GM23338 (cell line): ENCODE measurements around the gene GHDC. TPM values are rescaled to one million over a fixed set of nuclear protein-coding genes. Genes with fewer than 3 reads are reported as not detected.

Experiments used
- ATAC-seq: fragments of 200-7000 bp; cut with Tn5 transposase; 3 replicates; pipeline ENCODE4 v1.9.1; 2020
- DNase-seq: peaks from one replicate; pipeline ENCODE4 v3.0.0-alpha.2; 2015; ENCODE audit warnings: low spot score
- H2AFZ ChIP-seq: fragments of 200-600 bp; sonication (generic); 2 replicates; pipeline ENCODE4 v1.8.0; 2016; ENCODE audit warnings: antibody characterized with exemption, mild to moderate bottlenecking, moderate library complexity
- H3F3A ChIP-seq: fragments of 200-600 bp; sonication (generic); replicated peaks from 2 replicates; pipeline ENCODE4 v1.8.0; 2017; ENCODE audit warnings: antibody characterized with exemption, mixed run types, low read depth
- H3K27ac ChIP-seq: fragments of 200-600 bp; sonication (generic); 2 replicates; pipeline ENCODE4 v1.6.1; 2016; ENCODE audit warnings: low read depth
- H3K27me3 ChIP-seq: fragments of 200-600 bp; sonication (generic); 2 replicates; pipeline ENCODE4 v1.8.0; 2016; ENCODE audit warnings: mild to moderate bottlenecking, mixed run types, moderate library complexity; ENCODE audit not compliant: insufficient read depth
- H3K36me3 ChIP-seq: fragments of 200-600 bp; sonication (generic); 2 replicates; pipeline ENCODE4 v1.8.0; 2016; ENCODE audit warnings: mild to moderate bottlenecking; ENCODE audit not compliant: insufficient read depth
- H3K4me1 ChIP-seq: fragments of 200-600 bp; sonication (generic); 2 replicates; pipeline ENCODE4 v1.8.0; 2016; ENCODE audit warnings: mild to moderate bottlenecking, moderate library complexity; ENCODE audit not compliant: insufficient read depth
- H3K4me2 ChIP-seq: fragments of 200-600 bp; sonication (generic); 2 replicates; pipeline ENCODE4 v1.7.1; 2017; ENCODE audit warnings: mixed run types
- H3K4me3 ChIP-seq: fragments of 200-600 bp; sonication (generic); 2 replicates; pipeline ENCODE4 v1.6.1; 2016; ENCODE audit warnings: mixed run types
- H3K79me2 ChIP-seq: fragments of 200-600 bp; sonication (generic); replicated peaks from 2 replicates; pipeline ENCODE4 v1.8.0; 2017; ENCODE audit warnings: mild to moderate bottlenecking; ENCODE audit not compliant: insufficient read depth
- H3K9me2 ChIP-seq: fragments of 200-600 bp; sonication (generic); 2 replicates; pipeline ENCODE4 v1.8.0; 2017; ENCODE audit not compliant: insufficient read depth
- H4K20me1 ChIP-seq: fragments of 200-600 bp; sonication (generic); replicated peaks from 2 replicates; pipeline ENCODE4 v1.8.0; 2017; ENCODE audit warnings: mild to moderate bottlenecking; ENCODE audit not compliant: insufficient read depth
- H3K27ac Mint-ChIP-seq: 2 replicates; pipeline ENCODE4 v1.8.0; 2020; ENCODE audit warnings: inconsistent platforms, mild to moderate bottlenecking, moderate library complexity, mixed read lengths
- H3K27me3 Mint-ChIP-seq: 3 replicates; pipeline ENCODE4 v1.8.0; 2022; ENCODE audit warnings: low read depth, mild to moderate bottlenecking, moderate library complexity, mixed read lengths, inconsistent platforms; ENCODE audit not compliant: insufficient read depth, poor library complexity
- H3K36me3 Mint-ChIP-seq: 3 replicates; pipeline ENCODE4 v1.8.0; 2021; ENCODE audit warnings: low read depth, mild to moderate bottlenecking, inconsistent platforms, moderate library complexity, mixed read lengths
- H3K4me1 Mint-ChIP-seq: 3 replicates; pipeline ENCODE4 v1.8.0; 2020; ENCODE audit warnings: mild to moderate bottlenecking, inconsistent platforms, mixed read lengths
- H3K4me3 Mint-ChIP-seq: 3 replicates; pipeline ENCODE4 v1.8.0; 2021; ENCODE audit warnings: moderate library complexity, mild to moderate bottlenecking, inconsistent platforms, mixed read lengths
- H3K9me3 Mint-ChIP-seq: 3 replicates; pipeline ENCODE4 v1.8.0; 2020; ENCODE audit warnings: moderate library complexity, mild to moderate bottlenecking, inconsistent platforms, mixed read lengths
- CREB1 ChIP-seq: fragments of 250-450 bp; sonication (Bioruptor Pico); IDR thresholded peaks from 2 replicates; pipeline ENCODE4 v1.5.0; 2020; ENCODE audit warnings: low read depth, mild to moderate bottlenecking, moderate library complexity
- EZH2phosphoT487 ChIP-seq: fragments of 200-600 bp; sonication (generic); IDR thresholded peaks from one replicate; pipeline ENCODE4 v1.8.1; 2018; ENCODE audit warnings: antibody characterized with exemption; ENCODE audit not compliant: unreplicated experiment
- JUNB ChIP-seq: IDR thresholded peaks from one replicate; pipeline ENCODE4 v1.6.1; 2016; ENCODE audit warnings: antibody characterized with exemption; ENCODE audit not compliant: unreplicated experiment
- NANOG ChIP-seq: IDR thresholded peaks from 2 replicates; pipeline ENCODE4 v1.6.1; 2016; ENCODE audit warnings: antibody characterized with exemption, borderline replicate concordance
- POLR2AphosphoS5 ChIP-seq: IDR thresholded peaks from 2 replicates; pipeline ENCODE4 v1.6.1; 2016; ENCODE audit warnings: antibody characterized with exemption, low read depth
- REST ChIP-seq: IDR thresholded peaks from one replicate; pipeline ENCODE4 v1.6.1; 2018; ENCODE audit warnings: antibody characterized with exemption; ENCODE audit not compliant: unreplicated experiment
- STAT1 ChIP-seq: IDR thresholded peaks from one replicate; pipeline ENCODE4 v1.6.1; 2016; ENCODE audit warnings: antibody characterized with exemption; ENCODE audit not compliant: unreplicated experiment
- ZNF331 ChIP-seq: fragments of 250-450 bp; sonication (Bioruptor Pico); IDR thresholded peaks from 2 replicates; pipeline ENCODE4 v1.5.0; 2020; ENCODE audit warnings: low read depth, mild to moderate bottlenecking, moderate library complexity
- ZNF462 ChIP-seq: fragments of 250-450 bp; sonication (Bioruptor Pico); IDR thresholded peaks from 2 replicates; pipeline ENCODE4 v1.5.0; 2020; ENCODE audit warnings: mild to moderate bottlenecking, moderate library complexity
- polyA plus RNA-seq: library from polyadenylated mRNA; unstranded; fragments of >200 nt; fragmentation: Nextera tagmentation; extraction: Ambion mirVana; gene quantifications from 2 replicates; pipeline ENCODE4 v1.2.1, GENCODE V29; 2016
- total RNA-seq: library from RNA; depleted of rRNA; stranded (reverse); fragments of >200 nt; shearing (Covaris generic); gene quantifications from 2 replicates; pipeline ENCODE4 v1.2.3, GENCODE V29; 2014

The GHDC gene
- total and polyA plus RNA-seq, 2 experiments from 2014 or later: 4.0 to 13.8 TPM

GRCh38 chr17:42159796-42160530 lies 34.3 kb downstream of the GHDC start:
- no peaks in the 10 kb centered on the region for H3K36me3 ChIP-seq
- H3K36me3 Mint-ChIP-seq: no peaks in the 10 kb centered on the region; the same call in 2 of the 3 replicates
- no peak for DNase-seq
- H3K4me1 ChIP-seq: peaks cover 9% of the 10 kb centered on the region
- no peak overlapping the region for H3K4me3 ChIP-seq
- H3K4me2 ChIP-seq: no peak overlapping the region
- no peaks in the 10 kb centered on the region for H3K27me3 ChIP-seq
- TF ChIP-seq ZNF331 (no peak), STAT1 (no peak), EZH2phosphoT487 (no peak), NANOG (no peak)
- H3K27me3 Mint-ChIP-seq: peaks cover 12% of the 10 kb centered on the region
- no peak for ATAC-seq
- no peaks in the 10 kb centered on the region for H3K79me2 ChIP-seq
- peaks cover 9% of the 10 kb centered on the region; the same call in 1 of the 2 replicates for H3F3A ChIP-seq
- no peak overlapping the region for H3K27ac Mint-ChIP-seq
- H3K27ac ChIP-seq: no peak overlapping the region
- H4K20me1 ChIP-seq: no peaks in the 10 kb centered on the region; the same call in 1 of the 2 replicates
- H2AFZ ChIP-seq: no peak overlapping the region
- no peak overlapping the region for H3K4me3 Mint-ChIP-seq
- H3K9me2 ChIP-seq: no peaks in the 10 kb centered on the region
- H3K9me3 Mint-ChIP-seq: no peaks in the 10 kb centered on the region
- H3K4me1 Mint-ChIP-seq: peaks cover 18% of the 10 kb centered on the region

- no peak for TF ChIP-seq JUNB
- TF ChIP-seq CREB1: no peak
- no peak for TF ChIP-seq NANOG
- TF ChIP-seq STAT1: no peak
- no peak; the same call in none of the 2 replicates for TF ChIP-seq POLR2AphosphoS5
- no peak for TF ChIP-seq ZNF462 (CRISPR knock-in tag)
- no peak for TF ChIP-seq REST
- Histone ChIP-seq H4K20me1 (peaks cover 24% of the 10 kb centered on the region), H3K27ac (no peak overlapping the region), H3K27me3 (no peaks in the 10 kb centered on the region), H3F3A (peaks cover 12% of the 10 kb centered on the region; the same call in 1 of the 2 replicates), H3K9me2 (no peaks in the 10 kb centered on the region), H3K79me2 (peaks cover 37% of the 10 kb centered on the region), H3K4me1 (peaks cover 17% of the 10 kb centered on the region), H3K4me3 (peak overlapping the region; percentile 96), H2AFZ (peak overlapping the region; percentile 83), H3K4me2 (peak overlapping the region; percentile 91), H3K36me3 (no peaks in the 10 kb centered on the region)
- peak; percentile 63 for DNase-seq
- Mint-ChIP-seq H3K27ac (peak overlapping the region; percentile 87), H3K4me1 (peaks cover 26% of the 10 kb centered on the region), H3K36me3 (peaks cover 2% of the 10 kb centered on the region; the same call in 1 of the 3 replicates), H3K4me3 (peak overlapping the region; percentile 89), H3K9me3 (no peaks in the 10 kb centered on the region), H3K27me3 (peaks cover 16% of the 10 kb centered on the region)
- peak; percentile 32 for ATAC-seq
Observed at GRCh38 chr17:42155614-42156045, 38.7 kb downstream of the GHDC start.
